BE2C (cell line): Measurements from ENCODE around the gene MBTPS1.

ENCODE experiments used
- DNase-seq: peaks from one replicate; pipeline ENCODE4 v3.0.0-alpha.2; 2020
- H3K27me3 ChIP-seq: fragments of 250-450 bp; sonication (Bioruptor Pico); 2 replicates; pipeline ENCODE4 v1.5.1; 2020; ENCODE audit warnings: mild to moderate bottlenecking
- H3K36me3 ChIP-seq: fragments of 250-450 bp; sonication (Bioruptor Pico); 2 replicates; pipeline ENCODE4 v1.5.1; 2020; ENCODE audit warnings: mild to moderate bottlenecking
- H3K4me1 ChIP-seq: fragments of 250-450 bp; sonication (Bioruptor Pico); 2 replicates; pipeline ENCODE4 v1.5.1; 2020
- H3K4me3 ChIP-seq: 2 replicates; pipeline ENCODE4 v1.5.1; 2011; ENCODE audit warnings: low read depth, low read length
- H3K9me3 ChIP-seq: fragments of 250-450 bp; sonication (Bioruptor Pico); 2 replicates; pipeline ENCODE4 v1.5.1; 2020
- TF ChIP-seq, protein P1 (sequence below): IDR thresholded peaks from 2 replicates; pipeline ENCODE4 v1.5.1; 2012; ENCODE audit warnings: mild to moderate bottlenecking, low read depth, low read length

Gene MBTPS1

DNA sequence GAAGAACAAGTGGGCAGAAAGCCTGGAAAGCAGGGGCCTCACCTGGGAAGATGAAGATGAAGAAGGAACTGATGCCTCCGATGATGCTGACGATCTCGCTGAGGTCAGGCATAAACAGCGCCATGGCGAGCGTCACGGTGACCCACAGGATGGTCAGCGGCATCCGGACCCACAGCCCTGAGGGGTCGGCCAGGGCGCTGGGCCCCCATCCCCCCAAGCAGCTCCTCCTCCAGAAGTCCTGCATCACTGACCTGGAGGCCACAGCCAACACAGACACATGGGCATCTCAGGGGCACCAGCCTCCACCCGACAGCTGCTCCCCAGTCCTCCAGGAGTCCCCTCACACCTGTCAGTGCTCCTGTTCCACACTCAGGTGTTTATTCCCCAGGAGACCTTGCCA lies 100.3 kb downstream of the MBTPS1 start:
- no peaks in the 10 kb centered on the region for H3K36me3 ChIP-seq
- TF ChIP-seq, protein P1, sequence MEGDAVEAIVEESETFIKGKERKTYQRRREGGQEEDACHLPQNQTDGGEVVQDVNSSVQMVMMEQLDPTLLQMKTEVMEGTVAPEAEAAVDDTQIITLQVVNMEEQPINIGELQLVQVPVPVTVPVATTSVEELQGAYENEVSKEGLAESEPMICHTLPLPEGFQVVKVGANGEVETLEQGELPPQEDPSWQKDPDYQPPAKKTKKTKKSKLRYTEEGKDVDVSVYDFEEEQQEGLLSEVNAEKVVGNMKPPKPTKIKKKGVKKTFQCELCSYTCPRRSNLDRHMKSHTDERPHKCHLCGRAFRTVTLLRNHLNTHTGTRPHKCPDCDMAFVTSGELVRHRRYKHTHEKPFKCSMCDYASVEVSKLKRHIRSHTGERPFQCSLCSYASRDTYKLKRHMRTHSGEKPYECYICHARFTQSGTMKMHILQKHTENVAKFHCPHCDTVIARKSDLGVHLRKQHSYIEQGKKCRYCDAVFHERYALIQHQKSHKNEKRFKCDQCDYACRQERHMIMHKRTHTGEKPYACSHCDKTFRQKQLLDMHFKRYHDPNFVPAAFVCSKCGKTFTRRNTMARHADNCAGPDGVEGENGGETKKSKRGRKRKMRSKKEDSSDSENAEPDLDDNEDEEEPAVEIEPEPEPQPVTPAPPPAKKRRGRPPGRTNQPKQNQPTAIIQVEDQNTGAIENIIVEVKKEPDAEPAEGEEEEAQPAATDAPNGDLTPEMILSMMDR: no peak
- no peak for DNase-seq
- H3K9me3 ChIP-seq: no peaks in the 10 kb centered on the region; the same call in none of the 2 replicates
- H3K27me3 ChIP-seq: no peaks in the 10 kb centered on the region
- H3K4me1 ChIP-seq: no peaks in the 10 kb centered on the region
- H3K4me3 ChIP-seq: no peak overlapping the region

DNA sequence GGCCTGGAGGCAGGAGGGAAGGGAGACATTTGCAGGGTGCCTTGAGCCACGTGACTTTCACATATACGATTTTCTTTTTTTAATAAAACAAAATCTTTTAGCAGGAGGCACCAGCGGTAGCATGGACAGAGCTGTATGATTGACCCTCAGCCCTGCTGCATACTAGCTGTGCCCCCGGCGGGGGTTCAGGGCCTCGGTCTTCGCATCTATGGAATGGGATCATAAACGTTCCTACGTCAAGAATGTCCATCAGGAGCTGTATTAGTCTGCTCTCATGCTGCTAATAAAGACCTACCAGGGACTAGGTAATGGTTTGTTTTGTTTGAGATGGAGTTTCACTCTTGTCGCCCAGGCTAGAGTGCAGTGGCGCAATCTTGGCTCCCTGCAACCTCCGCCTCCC lies 101.3 kb downstream of the MBTPS1 start:
- Histone ChIP-seq H3K4me3 (no peak overlapping the region), H3K4me1 (no peaks in the 10 kb centered on the region), H3K36me3 (no peaks in the 10 kb centered on the region), H3K9me3 (no peaks in the 10 kb centered on the region; the same call in none of the 2 replicates), H3K27me3 (no peaks in the 10 kb centered on the region)
- DNase-seq: no peak
- TF ChIP-seq, protein P1: no peak

DNA sequence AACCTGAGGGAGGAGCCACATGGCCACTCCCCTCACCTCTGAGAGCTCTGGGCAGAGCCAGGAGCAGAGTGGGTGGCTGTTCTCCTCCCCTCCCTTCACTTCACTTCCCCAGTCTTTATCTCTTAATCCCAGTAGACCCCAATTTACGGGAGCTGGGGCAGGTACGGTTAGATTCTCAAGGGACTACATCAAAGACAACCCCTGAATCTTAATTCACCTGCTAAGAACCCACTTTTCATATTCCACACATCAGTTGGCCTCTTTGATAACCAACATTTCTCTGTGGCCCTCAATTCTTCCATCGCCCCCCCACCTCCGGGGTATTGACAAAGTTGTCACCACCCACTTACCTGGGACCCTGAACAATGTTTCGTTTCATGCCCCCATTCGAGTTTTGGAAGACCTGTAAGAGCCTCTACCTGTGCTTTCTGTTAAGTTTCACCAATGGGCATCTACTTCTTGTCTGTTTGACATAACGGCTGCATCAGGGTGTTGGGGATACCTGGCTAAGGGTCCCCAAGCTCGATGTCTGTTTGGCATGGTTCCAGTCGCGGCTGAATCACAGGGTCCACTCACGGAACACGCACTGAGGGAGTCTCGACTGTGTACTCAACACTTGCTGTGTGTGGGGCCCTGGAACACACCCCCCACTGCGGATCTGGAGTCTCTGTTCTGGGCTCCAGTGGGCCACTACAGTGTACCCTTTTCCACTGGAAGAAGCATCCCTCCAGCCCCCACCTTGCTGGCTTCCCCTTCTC lies 102.0 kb downstream of the MBTPS1 start:
- H3K27me3 ChIP-seq: no peaks in the 10 kb centered on the region
- no peak overlapping the region for H3K4me3 ChIP-seq
- no peak for DNase-seq
- TF ChIP-seq, protein P1: no peak
- H3K9me3 ChIP-seq: no peaks in the 10 kb centered on the region; the same call in none of the 2 replicates
- no peaks in the 10 kb centered on the region for H3K36me3 ChIP-seq
- no peaks in the 10 kb centered on the region for H3K4me1 ChIP-seq

DNA sequence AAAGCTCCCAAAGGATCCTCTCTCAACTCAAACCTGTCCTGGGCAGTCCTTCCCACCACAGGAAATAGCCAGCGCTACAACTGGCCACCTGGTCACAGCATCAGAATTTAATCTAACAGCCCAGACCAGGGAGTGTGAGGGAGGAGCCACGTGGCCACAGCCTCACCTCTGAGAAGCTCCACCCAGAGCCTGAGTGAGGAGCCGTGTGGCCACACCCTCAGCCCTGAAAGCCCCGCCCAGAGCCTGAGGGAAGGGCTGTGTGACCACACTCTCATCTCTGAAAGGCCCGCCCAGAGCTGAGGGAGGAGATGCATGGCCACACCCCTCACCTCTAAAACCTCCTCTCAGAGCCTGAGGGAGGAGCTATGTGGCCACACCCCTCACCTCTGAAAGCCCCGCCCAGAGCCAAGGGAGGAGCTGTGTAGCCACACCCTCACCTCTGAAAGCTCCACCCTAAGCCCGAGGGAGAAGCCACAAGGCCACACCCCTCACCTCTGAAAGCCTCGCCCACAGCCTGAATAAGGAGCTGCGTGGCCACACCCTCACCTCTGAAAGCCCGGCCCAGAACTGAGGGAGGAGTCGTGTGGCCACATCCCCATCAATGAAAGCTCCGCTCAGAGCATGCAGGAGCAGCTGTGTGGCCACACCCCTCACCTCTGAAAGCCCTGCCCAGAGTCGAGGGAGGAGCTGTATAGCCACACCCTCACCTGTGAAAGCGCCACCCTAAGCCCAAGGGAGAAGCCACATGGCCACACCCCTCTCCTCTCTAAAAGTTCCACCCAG lies 102.8 kb downstream of the MBTPS1 start:
- no peaks in the 10 kb centered on the region; the same call in none of the 2 replicates for H3K9me3 ChIP-seq
- no peaks in the 10 kb centered on the region for H3K4me1 ChIP-seq
- TF ChIP-seq, protein P1: no peak
- DNase-seq: peak; percentile 95
- H3K36me3 ChIP-seq: no peaks in the 10 kb centered on the region
- no peaks in the 10 kb centered on the region for H3K27me3 ChIP-seq
- H3K4me3 ChIP-seq: no peak overlapping the region

DNA sequence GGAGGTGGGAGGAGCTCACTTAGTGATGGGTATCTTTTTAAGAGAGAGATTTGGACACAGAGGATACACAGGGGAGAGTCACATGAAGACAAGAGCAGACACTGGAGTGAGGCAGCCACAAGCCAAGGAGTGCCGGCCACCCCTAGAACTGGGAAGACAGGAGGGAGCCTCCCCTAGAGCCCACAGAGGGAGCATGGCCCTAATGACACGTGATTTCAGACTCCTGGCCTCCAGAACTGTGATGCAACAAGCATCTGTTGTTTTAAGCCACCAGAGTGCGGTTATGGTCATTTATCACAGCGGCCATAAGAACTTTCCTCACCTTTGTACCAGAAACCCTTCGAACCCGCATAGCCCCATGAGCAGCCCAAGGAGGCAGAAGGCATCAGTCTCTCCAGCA lies 107.5 kb downstream of the MBTPS1 start:
- Histone ChIP-seq H3K4me3 (no peak overlapping the region), H3K9me3 (no peaks in the 10 kb centered on the region; the same call in 1 of the 2 replicates), H3K36me3 (no peaks in the 10 kb centered on the region), H3K27me3 (no peaks in the 10 kb centered on the region), H3K4me1 (no peaks in the 10 kb centered on the region)
- TF ChIP-seq, protein P1: no peak
- DNase-seq: no peak
